BE2C (cell line): ENCODE data around the gene CIB4.

Source experiments
- DNase-seq: peaks from one replicate; pipeline ENCODE4 v3.0.0-alpha.2; 2020
- H3K27me3 ChIP-seq: fragments of 250-450 bp; sonication (Bioruptor Pico); 2 replicates; pipeline ENCODE4 v1.5.1; 2020; ENCODE audit warnings: mild to moderate bottlenecking
- H3K36me3 ChIP-seq: fragments of 250-450 bp; sonication (Bioruptor Pico); 2 replicates; pipeline ENCODE4 v1.5.1; 2020; ENCODE audit warnings: mild to moderate bottlenecking
- H3K4me1 ChIP-seq: fragments of 250-450 bp; sonication (Bioruptor Pico); 2 replicates; pipeline ENCODE4 v1.5.1; 2020
- H3K4me3 ChIP-seq: 2 replicates; pipeline ENCODE4 v1.5.1; 2011; ENCODE audit warnings: low read depth, low read length
- H3K9me3 ChIP-seq: fragments of 250-450 bp; sonication (Bioruptor Pico); 2 replicates; pipeline ENCODE4 v1.5.1; 2020
- CTCF ChIP-seq: IDR thresholded peaks from 2 replicates; pipeline ENCODE4 v1.5.1; 2012; ENCODE audit warnings: mild to moderate bottlenecking, low read depth, low read length

The CIB4 gene

GRCh38 chr2:26542194-26542455, 99.0 kb downstream of the CIB4 start:
- Histone ChIP-seq H3K4me3 (no peak overlapping the region), H3K4me1 (no peaks in the 10 kb centered on the region), H3K36me3 (no peaks in the 10 kb centered on the region), H3K9me3 (no peaks in the 10 kb centered on the region), H3K27me3 (no peaks in the 10 kb centered on the region)
- DNase-seq: no peak
- no peak for TF ChIP-seq CTCF

DNA sequence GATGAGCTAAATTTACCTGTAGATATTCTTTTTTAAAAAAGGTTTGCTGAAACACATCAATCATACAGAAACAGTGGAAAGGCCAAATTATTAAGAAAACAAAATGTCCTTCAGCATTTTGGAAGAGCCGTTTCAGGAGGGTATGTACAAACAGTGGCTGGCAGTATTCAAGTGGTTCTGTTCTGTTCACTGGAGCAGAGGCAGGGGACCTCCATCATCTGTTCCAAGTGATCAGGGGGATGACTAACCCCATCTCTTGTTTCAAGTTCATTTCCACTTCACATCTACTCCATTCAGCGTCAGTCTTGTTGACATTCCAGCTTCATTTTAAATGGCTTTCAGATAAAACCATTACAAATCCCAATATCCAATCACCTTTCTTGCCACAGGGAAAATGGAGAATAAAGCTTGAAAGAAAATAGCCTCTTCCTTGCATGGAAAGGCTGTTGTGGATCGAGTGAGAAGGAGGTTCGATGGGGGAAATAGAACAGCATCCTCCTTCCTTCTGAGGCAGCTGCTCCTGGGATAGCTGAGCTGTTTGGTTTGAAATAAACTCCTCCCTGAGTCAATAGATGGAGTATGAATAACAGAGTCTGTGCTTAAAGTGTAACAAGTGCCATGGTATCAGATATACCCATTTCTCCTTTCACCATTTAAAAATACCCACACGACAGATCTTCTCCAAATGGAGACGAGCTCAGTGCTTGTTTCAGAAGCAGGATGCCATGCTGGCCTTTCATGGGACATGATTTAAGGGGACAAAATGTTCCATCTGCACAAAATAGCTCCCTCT, 99.6 kb downstream of the CIB4 start:
- no peak for DNase-seq
- no peak overlapping the region for H3K4me3 ChIP-seq
- H3K27me3 ChIP-seq: no peaks in the 10 kb centered on the region

GRCh38 chr2:26540961-26541360, 100.2 kb downstream of the CIB4 start:
- no peaks in the 10 kb centered on the region for H3K4me1 ChIP-seq
- no peak for TF ChIP-seq CTCF
- DNase-seq: no peak
- no peaks in the 10 kb centered on the region for H3K9me3 ChIP-seq
- H3K27me3 ChIP-seq: no peaks in the 10 kb centered on the region
- no peak overlapping the region for H3K4me3 ChIP-seq
- H3K36me3 ChIP-seq: no peaks in the 10 kb centered on the region

More for the DNA sequence above, 99.6 kb downstream of the CIB4 start:
- Histone ChIP-seq H3K4me1 (no peaks in the 10 kb centered on the region), H3K9me3 (no peaks in the 10 kb centered on the region), H3K36me3 (no peaks in the 10 kb centered on the region)
- no peak for TF ChIP-seq CTCF

DNA sequence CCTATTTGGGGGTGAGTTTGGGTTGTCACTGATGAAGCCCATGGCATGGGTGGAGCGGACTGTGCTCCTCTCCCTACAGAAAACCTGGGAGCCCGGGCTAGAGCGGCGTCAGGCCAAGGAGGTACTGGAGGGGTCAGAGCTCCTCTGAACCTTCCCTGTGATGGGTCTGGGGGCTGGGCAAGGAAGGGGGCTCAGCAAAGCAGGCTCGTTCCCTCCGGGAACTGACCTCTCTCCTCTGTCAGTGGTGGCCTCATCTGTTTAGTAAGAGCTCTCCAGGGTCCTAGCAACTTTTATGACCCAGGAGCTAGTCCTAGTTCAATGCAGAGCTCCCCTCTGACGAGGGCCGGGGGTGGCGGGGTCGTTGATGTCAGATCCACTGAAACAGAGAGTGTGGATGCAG, 100.9 kb downstream of the CIB4 start:
- no peaks in the 10 kb centered on the region for H3K36me3 ChIP-seq
- H3K4me1 ChIP-seq: no peaks in the 10 kb centered on the region
- no peak overlapping the region for H3K4me3 ChIP-seq
- no peaks in the 10 kb centered on the region for H3K9me3 ChIP-seq
- no peaks in the 10 kb centered on the region for H3K27me3 ChIP-seq
- DNase-seq: no peak
- TF ChIP-seq CTCF: no peak

DNA sequence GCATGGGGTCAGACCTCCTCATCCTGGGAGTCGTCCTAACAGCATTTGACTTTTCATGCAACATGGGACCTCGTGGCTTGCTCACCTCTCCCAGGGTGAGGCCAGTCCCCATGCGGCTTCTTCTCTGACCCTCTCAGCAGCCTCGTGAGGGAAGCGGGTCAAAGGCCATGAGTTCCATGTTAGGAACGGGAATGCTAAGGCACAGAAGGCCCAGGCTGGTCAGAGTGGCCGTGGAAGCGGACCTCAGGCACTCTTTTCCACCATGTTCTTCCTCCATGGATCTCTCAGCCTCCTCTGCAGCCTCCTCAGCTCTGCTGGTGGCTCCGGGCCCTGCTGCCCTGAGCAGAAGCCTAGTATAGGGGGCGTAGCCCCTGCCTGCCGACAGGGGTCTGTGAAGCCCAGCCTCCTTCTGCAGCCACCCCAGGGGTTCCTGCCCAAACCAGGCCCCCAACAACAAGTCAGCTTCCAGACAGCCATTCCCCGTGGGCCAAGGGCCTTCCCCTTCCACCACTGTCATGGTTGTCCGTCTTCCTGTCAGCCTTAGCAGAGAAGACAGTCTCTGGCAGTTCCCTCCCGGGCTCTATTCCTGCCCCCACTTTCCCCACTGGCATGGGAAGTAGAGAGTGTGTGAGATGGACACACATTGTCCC, 103.2 kb downstream of the CIB4 start:
- Histone ChIP-seq H3K4me1 (no peaks in the 10 kb centered on the region), H3K4me3 (no peak overlapping the region), H3K36me3 (no peaks in the 10 kb centered on the region), H3K27me3 (no peaks in the 10 kb centered on the region), H3K9me3 (no peaks in the 10 kb centered on the region)
- peak; percentile 3 for DNase-seq
- TF ChIP-seq CTCF: no peak

DNA sequence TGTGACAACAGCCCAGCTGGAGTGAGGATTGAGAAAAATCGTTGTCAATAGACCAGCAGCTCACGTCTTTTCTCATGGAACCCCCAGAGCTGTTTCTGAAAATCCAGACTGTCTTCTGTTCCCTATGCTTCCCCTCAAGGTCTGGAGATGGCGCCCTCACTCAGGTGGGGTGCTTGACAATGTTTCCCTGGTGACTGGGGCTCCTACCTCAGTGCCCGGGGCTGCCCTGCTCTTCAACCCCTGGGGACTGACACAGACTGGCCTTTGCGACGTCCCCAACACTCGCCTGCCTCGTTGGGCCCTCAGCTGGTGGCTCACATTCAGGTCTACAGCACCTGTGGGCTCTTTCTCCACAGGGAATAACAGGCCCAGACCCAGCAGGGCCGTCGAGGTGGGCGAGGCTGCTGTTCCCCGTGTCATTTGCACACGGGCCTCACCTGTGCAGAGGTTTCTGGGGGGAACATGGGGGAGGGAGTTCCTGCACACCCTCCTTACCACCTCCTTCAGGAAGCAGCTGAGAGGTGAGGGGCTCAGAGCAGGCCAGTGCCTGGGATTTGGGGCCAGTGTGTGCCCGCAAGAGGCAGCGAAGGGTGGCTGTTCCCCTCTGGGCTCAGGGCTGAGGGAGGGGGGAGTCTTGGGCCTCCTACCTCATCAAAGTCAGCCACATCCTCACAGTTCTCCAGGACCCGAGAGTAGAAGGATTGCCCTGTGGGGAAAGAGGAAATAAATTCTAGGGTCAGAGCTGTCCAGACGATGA, 103.9 kb downstream of the CIB4 start:
- TF ChIP-seq CTCF: no peak
- Histone ChIP-seq H3K36me3 (no peaks in the 10 kb centered on the region), H3K4me3 (no peak overlapping the region), H3K4me1 (no peaks in the 10 kb centered on the region), H3K9me3 (no peaks in the 10 kb centered on the region), H3K27me3 (no peaks in the 10 kb centered on the region)
- DNase-seq: no peak
